ENCODE data around the gene BPHL.
"Not testable (repeated sequence)": the region's sequence is repeated elsewhere in the genome, so short reads cannot be mapped to it uniquely, and the experiment has no call there.

Gene BPHL

DNA sequence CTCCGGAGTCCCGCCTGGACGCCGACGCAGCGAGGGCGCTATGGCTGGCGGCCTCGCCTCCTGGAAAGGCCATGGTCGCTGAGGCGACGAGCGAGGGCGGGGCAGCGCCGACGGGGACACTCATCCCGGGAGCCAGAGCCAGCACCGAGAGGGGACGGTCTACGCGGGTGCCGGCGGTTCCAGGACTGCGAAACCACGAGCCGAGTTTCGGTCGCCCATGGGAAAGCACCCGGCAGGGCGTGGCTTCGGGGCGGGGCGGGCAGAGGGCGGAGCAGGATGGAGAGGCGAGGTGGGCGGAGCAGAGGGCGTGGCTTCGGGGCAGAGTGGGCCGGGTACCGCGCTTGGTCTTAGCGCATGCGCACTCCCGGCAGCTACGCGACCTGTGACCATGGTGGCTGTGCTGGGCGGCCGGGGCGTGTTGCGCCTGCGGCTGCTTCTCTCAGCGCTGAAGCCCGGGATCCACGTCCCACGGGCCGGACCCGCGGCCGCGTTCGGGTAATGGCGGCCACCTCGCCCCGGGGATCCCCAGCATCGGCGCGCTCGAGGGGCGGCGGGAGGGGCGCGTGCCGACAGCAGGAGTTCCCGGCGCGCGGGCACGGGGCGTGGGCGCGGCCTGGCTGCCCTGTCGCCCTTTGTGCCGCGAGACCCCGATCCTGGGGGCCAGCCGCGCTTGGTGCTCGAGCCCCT lies at the start of gene BPHL:
Gene BPHL, plus strand, starts transcription at position 359 of the 687 bp plus-strand sequence. Its CDS starts 30 bp downstream, at position 389.
- H3K27ac Mint-ChIP-seq, result peak within 1 kb of the TSS; percentile 88
- CTCF ChIA-PET, result no interaction called here
- peaks cover 4% of the 10 kb centered on the region for H3K27me3 Mint-ChIP-seq
- peak; percentile 99 for DNase-seq
- H3K4me3 Mint-ChIP-seq, result peak within 1 kb of the TSS; percentile 80
- H3K36me3 Mint-ChIP-seq, result peaks cover 11% of the 10 kb centered on the region
- H3K9me3 Mint-ChIP-seq, result no peaks in the 10 kb centered on the region
- peaks cover 24% of the 10 kb centered on the region for H3K4me1 Mint-ChIP-seq

DNA sequence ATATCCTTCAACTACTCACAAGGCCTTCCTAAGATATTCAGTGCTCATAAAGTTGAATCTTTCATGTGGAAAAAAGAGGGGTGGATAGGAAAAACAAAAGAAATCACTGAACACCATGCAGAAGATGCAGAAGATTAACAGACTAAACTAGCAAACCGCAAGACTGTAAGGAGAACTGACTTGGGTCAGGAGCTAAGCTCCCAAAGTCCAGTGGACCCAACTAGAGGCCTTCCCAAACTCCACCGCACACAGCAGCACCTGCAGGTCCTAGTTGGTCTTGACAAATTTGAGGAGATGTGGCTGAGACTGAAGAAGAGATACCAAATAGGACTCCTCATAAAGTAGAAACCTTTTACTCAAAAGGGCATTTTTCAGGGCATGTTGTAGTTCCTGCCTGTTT lies 46.9 kb upstream of the BPHL start:
- CTCF ChIA-PET, result interaction anchor here (0.8 kb wide), 1 partner anchor 25 kb away, joined by 3 read pairs; no protein-coding TSS in a partner anchor
- H3K4me1 Mint-ChIP-seq, result peaks cover 72% of the 10 kb centered on the region
- no peak overlapping the region for H3K4me3 Mint-ChIP-seq
- H3K27me3 Mint-ChIP-seq, result no peaks in the 10 kb centered on the region
- H3K27ac Mint-ChIP-seq, result no peak overlapping the region
- H3K36me3 Mint-ChIP-seq, result peaks cover 38% of the 10 kb centered on the region
- no peaks in the 10 kb centered on the region for H3K9me3 Mint-ChIP-seq
- DNase-seq, result no peak

DNA sequence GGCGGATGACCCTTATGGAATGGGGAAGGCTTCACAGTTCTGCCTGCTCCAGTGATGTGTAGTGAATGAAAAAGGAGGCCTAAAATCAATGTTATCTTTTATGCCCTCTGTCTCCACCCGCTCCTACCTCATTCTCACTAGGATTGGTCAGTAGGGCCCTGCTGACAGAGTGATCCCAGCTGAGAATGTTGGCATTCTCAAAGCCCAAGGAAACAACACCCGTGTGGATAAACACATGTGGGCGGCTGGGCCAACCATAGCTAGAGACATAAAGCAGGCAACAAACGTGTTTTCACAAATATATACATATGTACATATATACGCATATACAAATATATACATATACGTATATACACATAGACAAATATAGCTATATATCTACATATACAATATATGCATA lies 45.7 kb upstream of the BPHL start:
- Mint-ChIP-seq H3K9me3 (no peaks in the 10 kb centered on the region), H3K27me3 (no peaks in the 10 kb centered on the region), H3K4me3 (no peak overlapping the region), H3K27ac (no peak overlapping the region), H3K36me3 (peaks cover 47% of the 10 kb centered on the region), H3K4me1 (peaks cover 68% of the 10 kb centered on the region)
- CTCF ChIA-PET, result interaction anchor here (1.1 kb wide), 1 partner anchor 14 kb away, joined by 3 read pairs; no protein-coding TSS in a partner anchor
- DNase-seq, result no peak

DNA sequence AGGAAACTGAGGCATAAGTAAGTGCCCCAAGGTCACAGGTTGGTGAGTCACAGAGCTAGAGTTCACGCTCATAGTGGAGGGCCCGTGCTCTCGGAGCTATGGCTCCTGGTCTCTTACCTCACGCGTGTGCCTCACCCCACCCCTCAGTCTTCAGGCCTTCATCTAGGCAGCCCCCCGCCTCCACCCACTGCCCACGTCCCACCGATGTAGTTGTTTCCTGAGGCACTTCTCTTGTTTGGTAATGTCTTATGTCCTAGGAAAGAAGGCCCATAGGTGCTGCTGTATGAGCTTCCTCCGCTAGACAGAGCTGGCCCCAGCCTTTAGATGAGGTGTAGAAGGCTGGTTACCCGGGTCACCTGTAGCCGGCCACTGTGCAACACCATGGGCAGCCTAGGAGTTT lies 45.1 kb upstream of the BPHL start:
- CTCF ChIA-PET, result interaction anchor here (1.1 kb wide), 1 partner anchor 13 kb away, joined by 3 read pairs; no protein-coding TSS in a partner anchor
- H3K27ac Mint-ChIP-seq, result no peak overlapping the region
- DNase-seq, result no peak
- peaks cover 49% of the 10 kb centered on the region for H3K36me3 Mint-ChIP-seq
- no peaks in the 10 kb centered on the region for H3K9me3 Mint-ChIP-seq
- H3K27me3 Mint-ChIP-seq, result no peaks in the 10 kb centered on the region
- H3K4me1 Mint-ChIP-seq, result peaks cover 64% of the 10 kb centered on the region
- no peak overlapping the region for H3K4me3 Mint-ChIP-seq

DNA sequence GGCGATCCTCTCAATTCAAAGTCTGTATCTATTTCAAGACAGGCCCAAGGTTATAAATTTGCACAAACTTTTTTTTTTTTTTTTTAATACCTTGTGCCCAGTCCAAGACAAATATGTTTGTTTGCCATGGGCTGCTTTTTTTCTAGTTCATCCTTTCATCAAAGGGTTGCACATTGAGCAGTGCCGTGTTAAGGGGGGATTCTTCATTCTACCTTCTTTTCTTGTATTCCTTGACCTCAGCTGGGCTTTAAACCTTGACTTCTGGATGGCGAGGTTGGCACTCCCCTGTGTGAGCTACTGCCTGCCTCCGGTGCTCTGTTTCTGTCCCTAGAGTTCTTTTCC lies 42.8 kb upstream of the BPHL start:
- Mint-ChIP-seq H3K9me3 (no peaks in the 10 kb centered on the region), H3K27me3 (no peaks in the 10 kb centered on the region), H3K36me3 (peaks cover 48% of the 10 kb centered on the region), H3K4me3 (peak overlapping the region; percentile 50), H3K27ac (peak overlapping the region; percentile 50), H3K4me1 (peaks cover 47% of the 10 kb centered on the region)
- CTCF ChIA-PET, result interaction anchor here (0.6 to 1.5 kb wide), 4 partner anchors 9 to 55 kb away, joined by 3 to 4 read pairs (median 3); no protein-coding TSS in a partner anchor
- no peak for DNase-seq

DNA sequence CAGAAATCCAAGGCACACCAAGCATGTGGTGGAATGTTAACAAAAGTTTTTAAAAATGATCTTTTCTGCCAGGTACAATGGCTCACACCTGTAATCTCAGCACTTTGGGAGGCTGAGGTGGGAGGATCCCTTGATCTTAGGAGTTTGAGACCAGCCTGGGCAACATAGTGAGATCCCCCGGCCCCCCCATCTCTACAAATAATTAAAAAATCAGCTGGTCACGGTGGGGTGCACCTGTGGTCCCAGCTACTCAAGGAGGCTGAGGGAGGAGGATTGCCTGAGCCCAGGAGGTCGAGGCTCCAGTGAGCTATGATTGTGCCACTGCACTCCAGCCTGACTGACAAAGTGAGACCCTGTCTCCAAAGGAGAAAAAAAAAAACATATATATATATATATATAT lies 42.2 kb upstream of the BPHL start:
- Mint-ChIP-seq H3K9me3 (no peaks in the 10 kb centered on the region), H3K36me3 (peaks cover 51% of the 10 kb centered on the region), H3K27me3 (no peaks in the 10 kb centered on the region), H3K4me1 (peaks cover 42% of the 10 kb centered on the region), H3K27ac (no peak overlapping the region), H3K4me3 (no peak overlapping the region)
- CTCF ChIA-PET, result interaction anchor here (1.4 to 1.5 kb wide), 2 partner anchors 9 to 23 kb away, joined by 3 read pairs; no protein-coding TSS in a partner anchor
- DNase-seq, result no peak

DNA sequence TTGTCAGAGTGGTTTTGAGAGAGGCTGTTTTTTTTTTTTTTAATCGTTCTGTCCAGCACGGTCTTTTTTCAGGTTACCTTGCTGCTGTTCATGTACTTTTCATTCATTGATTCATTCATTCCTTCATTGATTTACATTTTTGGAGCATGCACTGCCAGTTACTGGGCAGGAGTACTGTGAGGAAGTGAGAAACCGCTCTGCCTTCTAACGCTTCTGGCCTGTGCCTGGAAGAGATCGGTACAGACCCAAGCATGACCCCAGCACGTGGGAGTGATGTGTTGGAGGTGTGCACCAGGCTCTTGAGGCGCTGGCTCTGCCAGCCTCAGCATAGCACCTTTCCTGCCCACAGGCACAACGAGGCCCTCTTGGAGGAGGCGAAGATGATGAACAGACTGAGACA lies 41.1 kb upstream of the BPHL start:
- H3K27me3 Mint-ChIP-seq, result no peaks in the 10 kb centered on the region
- no peak for DNase-seq
- H3K27ac Mint-ChIP-seq, result no peak overlapping the region
- no peaks in the 10 kb centered on the region for H3K9me3 Mint-ChIP-seq
- H3K4me1 Mint-ChIP-seq, result peaks cover 38% of the 10 kb centered on the region
- CTCF ChIA-PET, result no interaction called here
- no peak overlapping the region for H3K4me3 Mint-ChIP-seq
- H3K36me3 Mint-ChIP-seq, result peaks cover 55% of the 10 kb centered on the region

DNA sequence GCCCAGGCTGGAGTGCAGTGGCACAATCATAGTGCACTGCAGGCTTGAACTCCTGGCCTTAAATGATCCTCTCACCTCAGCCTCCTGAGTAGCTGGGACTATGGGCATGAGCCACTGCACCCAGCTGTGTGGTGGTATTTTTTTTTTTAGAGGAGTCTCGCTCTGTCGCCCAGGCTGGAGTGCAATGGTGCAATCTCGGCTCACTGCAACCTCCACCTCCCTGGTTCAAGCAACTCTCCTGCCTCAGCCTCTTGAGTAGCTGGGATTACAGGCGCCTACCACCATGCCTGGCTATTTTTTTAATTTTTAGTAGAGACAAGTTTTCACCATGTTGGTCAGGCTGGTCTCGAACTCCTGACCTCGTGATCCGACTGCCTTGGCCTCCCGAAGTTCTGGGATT lies 39.6 kb upstream of the BPHL start:
- H3K27ac Mint-ChIP-seq, DNase-seq, H3K9me3 Mint-ChIP-seq, H3K27me3 Mint-ChIP-seq, CTCF ChIA-PET, H3K4me3 Mint-ChIP-seq: not testable (repeated sequence)
- H3K4me1 Mint-ChIP-seq, result peaks cover 32% of the 10 kb centered on the region
- peaks cover 65% of the 10 kb centered on the region for H3K36me3 Mint-ChIP-seq

DNA sequence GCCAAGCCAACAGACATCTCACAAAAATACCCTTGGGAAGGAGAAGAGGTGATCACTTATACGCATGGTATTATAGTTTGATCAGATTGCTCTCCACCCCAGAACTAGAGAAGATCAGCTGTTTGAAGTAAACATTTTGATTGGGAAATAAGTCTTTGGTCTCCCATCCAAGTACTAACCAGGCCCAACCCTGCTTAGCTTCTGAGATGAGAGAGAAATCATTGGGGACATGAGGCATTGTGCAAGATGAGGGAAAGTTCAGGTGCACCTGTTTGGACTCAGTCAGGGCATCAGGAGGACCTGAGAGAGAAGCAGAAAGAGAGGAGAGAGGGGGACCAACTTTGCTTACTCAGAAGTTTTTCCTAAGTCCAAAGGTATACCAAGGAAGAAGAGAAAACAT lies 38.8 kb upstream of the BPHL start:
- H3K27ac Mint-ChIP-seq, result peak overlapping the region; percentile 19
- CTCF ChIA-PET, result no interaction called here
- no peaks in the 10 kb centered on the region for H3K27me3 Mint-ChIP-seq
- DNase-seq, result no peak
- no peak overlapping the region for H3K4me3 Mint-ChIP-seq
- peaks cover 26% of the 10 kb centered on the region for H3K4me1 Mint-ChIP-seq
- peaks cover 71% of the 10 kb centered on the region for H3K36me3 Mint-ChIP-seq
- no peaks in the 10 kb centered on the region for H3K9me3 Mint-ChIP-seq

DNA sequence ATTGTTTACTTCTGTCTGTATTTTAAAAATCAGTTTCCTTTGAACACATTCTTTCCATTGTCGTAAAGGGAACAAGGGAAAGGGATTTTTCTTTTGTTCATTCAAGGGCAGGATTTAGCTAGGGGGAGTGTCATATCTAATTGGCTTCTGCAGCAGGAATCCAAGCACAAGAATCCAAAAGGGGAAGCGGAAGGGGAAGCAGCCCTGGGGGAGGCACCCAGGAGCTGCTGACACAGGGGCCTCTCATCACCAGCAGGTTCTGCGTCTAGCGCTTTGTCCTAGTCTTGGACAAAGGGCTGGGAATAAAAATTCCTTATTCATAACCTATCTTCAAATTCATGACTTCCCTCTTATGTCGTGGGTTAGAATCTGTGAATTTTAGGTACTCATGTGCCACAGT lies 36.6 kb upstream of the BPHL start:
- Mint-ChIP-seq H3K4me3 (no peak overlapping the region), H3K27me3 (no peaks in the 10 kb centered on the region), H3K4me1 (peaks cover 5% of the 10 kb centered on the region), H3K9me3 (no peaks in the 10 kb centered on the region), H3K27ac (no peak overlapping the region), H3K36me3 (peaks cover 77% of the 10 kb centered on the region)
- CTCF ChIA-PET, result no interaction called here
- no peak for DNase-seq

DNA sequence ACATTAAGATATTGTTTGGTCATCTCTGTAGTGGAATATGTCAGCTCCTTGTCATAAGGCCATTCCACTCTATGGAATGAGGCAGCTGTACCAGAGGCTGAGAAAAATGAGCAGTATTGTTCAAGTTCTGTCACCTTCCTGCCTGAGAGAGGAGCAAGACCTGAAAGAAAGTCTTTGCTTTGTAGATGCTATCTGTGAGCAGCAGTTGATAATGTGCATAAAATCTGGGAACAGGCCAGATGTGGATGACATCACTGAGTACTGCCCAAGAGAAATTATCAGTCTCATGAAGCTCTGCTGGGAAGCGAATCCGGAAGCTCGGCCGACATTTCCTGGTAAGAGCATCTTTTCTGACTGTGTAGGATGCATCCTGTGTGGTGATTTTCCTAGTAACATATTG lies 33.4 kb upstream of the BPHL start:
- no peak overlapping the region for H3K4me3 Mint-ChIP-seq
- no peaks in the 10 kb centered on the region for H3K9me3 Mint-ChIP-seq
- DNase-seq, result no peak
- H3K27ac Mint-ChIP-seq, result no peak overlapping the region
- no peaks in the 10 kb centered on the region for H3K27me3 Mint-ChIP-seq
- CTCF ChIA-PET, result interaction anchor here (0.6 to 1.0 kb wide), 2 partner anchors 9 to 285 kb away, joined by 3 read pairs; no protein-coding TSS in a partner anchor
- H3K36me3 Mint-ChIP-seq, result peaks cover 79% of the 10 kb centered on the region
- H3K4me1 Mint-ChIP-seq, result peaks cover 5% of the 10 kb centered on the region

DNA sequence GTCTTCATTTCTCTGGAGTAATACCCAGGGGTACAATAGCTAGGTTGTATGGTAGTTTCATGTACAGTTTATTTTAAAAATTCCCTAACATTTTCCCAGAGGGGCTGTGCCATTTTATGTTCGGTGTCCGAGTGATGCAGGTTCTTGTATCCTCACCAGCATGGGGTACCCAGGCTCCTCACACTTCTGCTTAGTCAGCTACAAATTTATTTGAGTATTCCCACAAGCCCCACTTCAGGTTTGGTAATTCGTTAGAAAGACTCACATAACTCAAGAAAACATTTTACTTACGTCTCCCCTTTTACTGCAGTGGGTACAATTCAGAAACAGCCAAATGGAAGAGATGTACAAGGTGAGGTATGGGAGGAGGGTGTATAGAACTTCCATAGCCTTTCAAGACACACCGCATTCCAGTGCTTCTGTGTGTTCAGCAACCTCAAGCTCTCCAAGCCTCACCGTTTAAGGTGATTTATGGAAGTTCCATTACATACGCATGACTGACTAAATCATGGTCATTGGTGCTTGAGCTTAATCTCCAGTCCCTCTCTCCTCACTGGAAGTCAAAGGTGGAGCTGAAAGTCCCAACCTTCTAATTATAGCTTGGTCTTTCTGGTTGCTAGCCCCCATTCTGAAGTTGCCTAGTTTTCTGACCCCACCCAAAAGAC lies 32.1 kb upstream of the BPHL start:
- DNase-seq, result no peak
- Mint-ChIP-seq H3K27ac (no peak overlapping the region), H3K9me3 (peaks cover 4% of the 10 kb centered on the region), H3K27me3 (no peaks in the 10 kb centered on the region), H3K4me1 (peaks cover 5% of the 10 kb centered on the region), H3K4me3 (no peak overlapping the region), H3K36me3 (peaks cover 77% of the 10 kb centered on the region)
- CTCF ChIA-PET, result interaction anchor here (0.6 to 0.8 kb wide), 2 partner anchors 14 to 330 kb away, joined by 3 read pairs; no protein-coding TSS in a partner anchor

DNA sequence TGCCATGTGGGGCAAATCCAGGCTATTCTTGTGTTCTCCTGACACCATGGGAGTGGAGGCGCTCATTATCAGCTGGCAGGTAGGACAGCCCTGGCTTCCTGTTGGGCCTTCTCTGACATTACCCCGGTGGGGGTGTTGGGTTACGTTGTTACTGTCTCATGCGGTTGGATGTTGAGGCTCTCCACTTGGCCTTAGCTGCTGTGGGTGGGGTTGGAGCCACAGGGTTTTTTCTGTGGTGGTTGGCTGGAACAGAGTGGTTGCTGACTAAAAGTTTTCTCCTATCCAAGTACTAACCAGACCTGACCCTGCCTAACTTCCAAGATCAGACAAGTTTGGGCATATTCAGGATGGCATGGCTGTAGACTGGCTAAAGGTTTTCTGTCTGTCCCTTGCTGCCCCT lies 30.1 kb upstream of the BPHL start:
- peaks cover 5% of the 10 kb centered on the region for H3K4me1 Mint-ChIP-seq
- H3K9me3 Mint-ChIP-seq, result peaks cover 4% of the 10 kb centered on the region
- H3K4me3 Mint-ChIP-seq, result no peak overlapping the region
- H3K36me3 Mint-ChIP-seq, result peaks cover 60% of the 10 kb centered on the region
- no peaks in the 10 kb centered on the region for H3K27me3 Mint-ChIP-seq
- H3K27ac Mint-ChIP-seq, result no peak overlapping the region
- no peak for DNase-seq
- CTCF ChIA-PET, result no interaction called here

DNA sequence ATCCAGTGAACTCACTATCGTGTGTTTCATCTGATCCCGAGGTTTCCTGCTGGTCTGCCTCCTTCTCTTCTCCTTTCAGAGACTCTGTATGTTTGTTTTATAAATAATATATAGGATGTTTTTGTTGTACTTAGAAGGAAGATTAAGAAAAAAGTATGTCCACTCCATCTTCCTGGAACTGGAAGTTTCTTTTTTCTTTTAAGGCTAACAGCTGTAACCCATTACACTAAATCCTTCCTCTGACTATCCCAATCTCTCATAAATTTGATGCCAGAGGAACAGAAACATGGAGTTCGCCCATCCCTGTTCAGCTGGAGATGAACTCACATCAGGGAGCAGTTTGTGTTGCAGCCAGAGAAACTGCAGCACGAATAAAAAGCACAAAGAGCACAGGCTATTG lies 29.5 kb upstream of the BPHL start:
- no peaks in the 10 kb centered on the region for H3K27me3 Mint-ChIP-seq
- peaks cover 5% of the 10 kb centered on the region for H3K4me1 Mint-ChIP-seq
- CTCF ChIA-PET, result no interaction called here
- H3K27ac Mint-ChIP-seq, result no peak overlapping the region
- peaks cover 56% of the 10 kb centered on the region for H3K36me3 Mint-ChIP-seq
- H3K4me3 Mint-ChIP-seq, result no peak overlapping the region
- H3K9me3 Mint-ChIP-seq, result peaks cover 4% of the 10 kb centered on the region
- DNase-seq, result no peak

DNA sequence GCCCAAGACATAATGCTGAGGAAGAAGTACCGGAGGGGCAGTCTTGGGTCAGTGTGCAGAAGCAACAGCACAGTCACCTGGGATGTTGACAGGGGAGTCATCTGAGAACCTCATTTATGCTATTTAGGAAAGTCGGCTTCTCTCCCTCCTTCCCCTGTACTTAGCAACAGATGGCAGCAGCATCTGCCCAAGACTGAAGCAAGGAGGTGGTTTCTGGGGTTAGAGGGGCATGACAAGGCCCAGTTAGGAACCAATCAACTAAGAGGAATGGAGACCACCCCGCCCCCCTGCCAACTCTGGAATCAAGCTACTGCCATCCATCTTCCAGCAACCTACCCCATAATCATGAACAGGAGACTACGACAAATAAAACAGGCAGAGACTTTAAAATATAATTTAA lies 28.5 kb upstream of the BPHL start:
- Mint-ChIP-seq H3K36me3 (peaks cover 52% of the 10 kb centered on the region), H3K27me3 (no peaks in the 10 kb centered on the region), H3K4me3 (no peak overlapping the region), H3K27ac (no peak overlapping the region), H3K4me1 (peaks cover 5% of the 10 kb centered on the region), H3K9me3 (peaks cover 4% of the 10 kb centered on the region)
- no peak for DNase-seq
- CTCF ChIA-PET, result no interaction called here

Measured in activated naive CD4-positive, alpha-beta T cell treated with anti-CD3 and anti-CD28 coated beads, Interleukin-2, amount 10 ng/mL, durations not matched to agents 7 days and 5 days (primary cell).